Fibroblast of peridontal ligament (primary cell): Measurements from ENCODE around the gene ACOX1.
"Not testable (repeated sequence)": the region's sequence is repeated elsewhere in the genome, so short reads cannot be mapped to it uniquely, and the experiment has no call there.

ENCODE experiments used
- DNase-seq: peaks from one replicate; pipeline ENCODE4 v3.0.0-alpha.2; 2010; ENCODE audit errors: extremely low read depth

ACOX1 gene

GRCh38 chr17:75981019-75981615 is 2.2 kb upstream of the ACOX1 start:
- no peak for DNase-seq

DNA sequence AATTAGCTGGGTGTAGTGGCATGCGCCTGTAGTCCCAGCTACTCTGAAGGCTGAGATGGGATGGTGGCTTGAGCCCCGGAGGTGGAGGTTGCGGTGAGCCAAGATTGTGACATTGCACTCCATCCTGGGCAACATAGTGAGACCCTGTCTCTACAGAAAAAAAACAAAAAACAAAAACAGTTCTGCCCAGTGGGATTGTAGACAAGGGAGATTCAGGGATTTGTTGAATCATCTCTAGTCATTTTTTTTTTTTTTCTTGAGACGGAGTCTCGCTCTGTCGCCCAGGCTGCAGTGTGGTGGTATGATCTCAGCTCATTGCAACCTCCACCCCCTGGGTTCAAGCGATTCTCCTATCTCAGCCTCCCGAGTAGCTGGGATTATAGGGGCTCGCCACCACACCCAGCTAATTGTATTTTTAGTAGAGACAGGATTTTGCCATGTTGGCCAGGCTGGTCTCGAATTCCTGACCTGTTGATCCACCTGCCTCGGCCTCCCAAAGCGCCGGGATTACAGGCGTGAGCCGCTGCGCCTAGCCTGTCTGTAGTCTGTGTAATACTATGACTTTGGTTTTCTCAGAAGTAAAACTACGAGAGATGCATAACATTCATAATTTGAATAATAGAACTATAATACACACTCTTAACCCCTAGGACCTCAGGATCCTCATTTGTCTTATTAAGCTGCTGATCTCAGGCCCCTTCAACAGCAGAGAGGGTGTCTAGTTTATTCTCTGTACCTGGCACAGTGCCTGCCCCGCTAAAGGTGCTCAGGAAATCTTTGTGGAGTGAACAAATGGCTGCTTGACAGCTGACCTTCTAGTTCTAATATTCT is 1.4 kb upstream of the ACOX1 start:
- DNase-seq, result no peak

DNA sequence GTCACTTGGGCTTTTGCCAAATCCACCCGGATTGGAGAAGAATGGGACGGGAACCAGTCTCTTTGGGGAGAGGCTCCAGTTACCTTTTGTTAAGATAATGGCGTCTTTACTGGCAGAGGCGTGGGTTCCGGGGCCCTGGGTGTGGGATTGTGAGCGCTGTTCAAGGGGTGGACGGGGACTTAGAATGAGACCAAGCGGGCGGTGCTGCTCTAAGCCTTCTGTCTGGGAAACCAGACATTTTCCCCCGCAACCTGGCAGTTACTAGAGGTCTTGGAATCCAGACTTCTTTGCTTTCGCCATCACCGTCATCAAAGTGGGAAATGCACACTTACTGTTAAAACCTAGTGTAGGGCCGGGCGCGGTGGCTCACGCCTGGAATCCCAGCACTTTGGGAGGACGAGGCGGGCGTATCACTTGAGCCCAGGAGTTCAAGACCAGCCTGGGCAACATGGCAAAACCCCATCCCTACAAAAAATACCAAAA is 780 bp upstream of the ACOX1 start:
- DNase-seq, result peak; percentile 78

DNA sequence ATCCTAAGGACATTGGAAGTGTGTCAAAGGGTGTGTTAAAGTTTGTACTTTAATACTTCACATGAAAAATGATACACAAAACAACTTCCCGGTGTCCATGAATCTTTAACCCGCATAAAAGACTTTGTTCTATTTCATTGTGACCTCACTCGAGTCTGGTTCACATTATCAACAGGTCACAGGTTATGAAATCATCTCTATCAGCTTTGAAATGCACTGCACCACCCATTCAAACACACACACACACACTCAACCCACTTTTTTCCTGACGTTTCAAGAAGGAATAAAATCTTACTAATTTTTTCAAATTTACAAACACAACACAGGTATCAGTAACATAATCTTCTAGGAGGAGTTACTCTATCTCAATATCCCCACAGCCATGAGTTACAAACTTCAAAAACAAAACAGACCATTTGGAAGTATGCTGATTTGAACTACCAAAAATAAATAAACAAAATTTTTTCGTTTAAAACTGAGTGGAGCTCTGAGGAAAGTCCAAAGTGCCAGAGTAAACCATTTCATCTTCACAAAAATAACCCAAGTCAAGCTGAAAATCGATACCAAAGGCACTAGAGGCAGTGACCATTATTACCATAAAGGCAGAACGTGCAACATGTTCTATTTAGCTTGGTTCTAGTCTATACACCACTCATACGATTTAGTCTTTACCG is 2.7 kb downstream of the ACOX1 start:
- DNase-seq, result peak; percentile 65

DNA sequence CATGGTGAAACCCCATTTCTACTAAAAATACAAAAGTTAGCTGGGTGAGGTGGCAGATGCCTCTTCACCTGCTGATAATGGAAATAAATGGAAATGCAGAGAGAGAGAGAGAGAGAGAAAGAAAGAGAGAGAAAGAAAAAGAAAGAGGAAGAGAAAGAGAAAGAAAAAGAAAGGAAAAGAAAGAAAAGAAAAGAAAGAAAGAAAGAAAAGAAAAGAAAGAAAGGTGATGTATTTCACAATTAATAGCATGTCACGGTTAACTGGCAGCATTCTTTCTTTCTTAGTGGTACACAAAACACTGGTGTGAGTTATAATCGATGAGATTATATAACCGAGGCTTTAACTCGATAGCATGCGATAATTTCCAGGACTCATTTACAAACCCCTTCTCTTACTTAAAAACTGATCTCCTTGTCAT is 3.2 kb downstream of the ACOX1 start:
- DNase-seq, result no peak

DNA sequence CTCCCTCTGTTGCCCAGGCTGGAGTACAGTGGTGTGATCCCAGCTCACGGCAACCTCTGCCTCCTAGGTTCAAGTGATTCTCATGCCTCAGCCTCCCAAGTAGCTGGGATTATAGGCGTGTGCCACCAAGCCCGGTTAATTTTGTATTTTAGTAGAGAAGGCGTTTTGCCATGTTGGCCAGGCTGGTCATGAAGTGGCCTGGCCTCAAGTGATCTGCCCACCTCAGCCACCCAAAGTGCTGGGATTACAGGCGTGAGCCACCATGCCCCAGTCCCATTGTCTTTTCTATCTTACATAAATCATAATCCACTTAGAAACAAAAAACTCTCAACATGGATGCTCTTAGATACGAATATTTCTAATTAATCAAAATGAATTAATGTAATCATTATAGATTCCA is 3.8 kb downstream of the ACOX1 start:
- not testable (repeated sequence) for DNase-seq

- no peak for DNase-seq
Observed at GRCh38 chr17:75970626-75971025, 8.3 kb downstream of the ACOX1 start.

DNA sequence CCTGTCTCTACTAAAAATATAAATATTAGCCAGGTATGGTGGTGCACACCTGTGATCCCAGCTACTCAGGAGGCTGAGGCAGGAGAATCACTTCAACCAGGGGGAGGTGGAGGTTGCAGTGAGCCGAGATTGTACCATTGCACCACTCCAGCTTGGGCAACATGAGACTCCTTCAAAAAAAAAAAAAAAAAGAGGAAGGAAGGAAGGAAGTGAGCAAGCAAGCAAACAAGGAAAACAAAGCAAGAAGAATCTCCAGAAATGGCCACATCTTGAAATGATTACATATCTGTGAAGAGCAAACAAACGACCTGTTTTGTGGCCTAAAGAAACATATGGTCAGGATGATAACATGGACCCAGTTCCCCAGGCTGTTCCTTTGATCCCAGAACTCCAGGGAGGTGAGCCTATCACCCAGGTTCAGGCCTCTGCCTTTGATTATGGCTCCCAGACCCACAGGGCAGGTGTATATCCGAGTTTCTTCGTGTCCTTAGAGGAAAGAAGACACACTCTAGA is 8.9 kb downstream of the ACOX1 start:
- peak; percentile 23 for DNase-seq

DNA sequence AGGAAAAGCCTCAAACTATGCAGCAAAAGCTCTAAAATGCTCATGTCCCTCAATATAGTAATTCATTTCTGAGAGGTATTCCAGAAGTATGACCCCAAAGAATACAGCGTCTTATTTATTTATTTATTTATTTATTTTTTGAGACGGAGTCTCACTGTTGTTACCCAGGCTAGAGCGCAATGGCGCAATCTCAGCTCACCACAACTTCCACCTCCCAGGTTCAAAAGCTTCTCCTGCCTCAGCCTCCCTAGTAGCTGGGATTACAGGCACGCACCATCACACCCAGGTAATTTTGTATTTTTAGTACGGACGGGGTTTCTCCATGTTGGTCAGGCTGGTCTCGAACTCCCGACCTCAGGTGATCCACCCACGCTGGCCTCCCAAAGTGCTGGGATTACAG is 9.9 kb downstream of the ACOX1 start:
- DNase-seq, result not testable (repeated sequence)

GRCh38 chr17:75965468-75965867 is 13.5 kb downstream of the ACOX1 start:
- no peak for DNase-seq

- DNase-seq, result no peak
Observed at GRCh38 chr17:75959839-75960511, 19.0 kb downstream of the ACOX1 start.

GRCh38 chr17:75959051-75959838 is 19.7 kb downstream of the ACOX1 start:
- no peak for DNase-seq

DNA sequence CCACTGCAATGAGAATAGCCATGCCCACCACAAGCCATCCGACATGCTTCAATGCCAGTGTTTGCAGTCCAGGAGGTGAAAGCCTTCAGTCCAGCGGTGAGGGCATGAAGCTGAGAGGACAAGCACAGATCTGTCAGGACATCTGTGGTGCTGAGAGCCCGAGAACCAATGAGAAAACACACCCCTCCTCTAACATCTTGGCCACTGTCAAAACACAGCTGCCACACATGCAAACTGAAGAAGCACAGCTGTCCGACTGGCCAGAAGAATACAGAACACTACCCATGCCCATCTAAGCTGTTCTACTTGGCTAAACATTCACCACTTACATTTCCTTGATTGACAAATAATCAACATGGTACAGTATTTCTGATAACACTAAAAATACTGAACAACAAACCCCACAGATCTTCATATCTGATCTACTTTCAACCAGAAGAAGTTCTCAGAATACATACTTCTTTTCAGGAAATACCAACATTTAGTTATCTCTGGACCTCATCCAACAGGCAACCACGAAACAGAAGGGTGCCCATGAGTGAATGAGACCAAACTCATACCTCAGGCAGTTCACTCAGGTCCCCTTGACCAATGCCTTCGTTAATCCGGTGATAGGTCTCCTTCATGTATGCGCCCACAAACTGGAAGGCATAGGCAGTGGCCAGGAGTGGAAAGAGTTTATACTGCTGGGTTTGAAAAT is 28.0 kb downstream of the ACOX1 start:
- DNase-seq, result no peak

DNA sequence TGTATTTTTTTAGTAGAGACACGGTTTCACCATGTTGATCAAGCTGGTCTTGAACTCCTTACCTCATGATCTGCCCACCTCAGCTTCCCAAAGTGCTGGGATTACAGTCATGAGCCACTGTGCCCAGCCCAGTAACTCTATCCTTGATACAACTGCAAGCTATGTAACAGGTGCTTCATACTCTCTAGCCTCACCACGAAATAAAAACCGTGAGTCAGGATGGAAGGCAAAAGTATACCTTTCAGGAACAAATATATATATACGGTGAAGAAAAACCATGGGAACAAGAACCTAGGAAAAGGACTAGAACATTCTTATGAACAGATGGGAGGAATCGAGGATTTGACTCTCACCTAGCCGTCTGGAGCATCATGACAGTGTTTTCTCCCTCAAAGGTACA is 28.5 kb downstream of the ACOX1 start:
- DNase-seq, result no peak

GRCh38 chr17:75945211-75945610 is 33.8 kb downstream of the ACOX1 start:
- DNase-seq, result no peak

GRCh38 chr17:75943491-75943890 is 35.5 kb downstream of the ACOX1 start:
- DNase-seq, result no peak

GRCh38 chr17:75942473-75942872 is 36.5 kb downstream of the ACOX1 start:
- no peak for DNase-seq

GRCh38 chr17:75941442-75941819 is 37.5 kb downstream of the ACOX1 start:
- DNase-seq, result no peak

- peak; percentile 87 for DNase-seq
Observed at GRCh38 chr17:75940727-75941441, 38.1 kb downstream of the ACOX1 start, which contains the start of gene FBF1. Gene FBF1 (minus strand): TSS chr17:75941042. CDS start chr17:75938149, 2,893 bp downstream.

DNA sequence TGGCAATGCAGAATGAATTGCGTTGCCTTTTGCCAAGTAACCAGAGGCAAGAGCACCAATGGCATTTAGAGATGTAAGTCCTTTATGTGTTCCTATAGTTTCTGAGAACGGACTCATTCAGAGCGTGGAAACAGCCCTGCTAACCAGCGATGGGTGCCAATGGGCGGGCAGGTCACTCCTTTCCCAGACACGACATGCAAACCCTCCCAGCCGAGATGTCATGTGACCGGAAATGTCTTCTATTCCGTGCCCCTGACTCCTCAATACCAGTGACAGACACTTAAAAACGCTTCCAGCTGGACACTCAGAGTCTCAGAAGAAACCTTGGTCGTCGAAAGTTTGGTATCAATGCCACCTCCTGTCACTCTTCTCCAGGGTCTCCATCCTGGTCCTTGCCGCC is 41.3 kb downstream of the ACOX1 start:
- DNase-seq, result no peak
